Smooth muscle cell of the brain vasculature (primary cell): ENCODE measurements around the gene CLIC4.
"Not testable (repeated sequence)": the region's sequence is repeated elsewhere in the genome, so short reads cannot be mapped to it uniquely, and the experiment has no call there.

Experiments
- DNase-seq: peaks from one replicate; pipeline ENCODE4 v3.0.0-alpha.2; 2012; ENCODE audit warnings: low read depth, low spot score

Gene CLIC4

GRCh38 chr1:24745711-24746413 is 615 bp downstream of the CLIC4 start:
- no peak for DNase-seq

DNA sequence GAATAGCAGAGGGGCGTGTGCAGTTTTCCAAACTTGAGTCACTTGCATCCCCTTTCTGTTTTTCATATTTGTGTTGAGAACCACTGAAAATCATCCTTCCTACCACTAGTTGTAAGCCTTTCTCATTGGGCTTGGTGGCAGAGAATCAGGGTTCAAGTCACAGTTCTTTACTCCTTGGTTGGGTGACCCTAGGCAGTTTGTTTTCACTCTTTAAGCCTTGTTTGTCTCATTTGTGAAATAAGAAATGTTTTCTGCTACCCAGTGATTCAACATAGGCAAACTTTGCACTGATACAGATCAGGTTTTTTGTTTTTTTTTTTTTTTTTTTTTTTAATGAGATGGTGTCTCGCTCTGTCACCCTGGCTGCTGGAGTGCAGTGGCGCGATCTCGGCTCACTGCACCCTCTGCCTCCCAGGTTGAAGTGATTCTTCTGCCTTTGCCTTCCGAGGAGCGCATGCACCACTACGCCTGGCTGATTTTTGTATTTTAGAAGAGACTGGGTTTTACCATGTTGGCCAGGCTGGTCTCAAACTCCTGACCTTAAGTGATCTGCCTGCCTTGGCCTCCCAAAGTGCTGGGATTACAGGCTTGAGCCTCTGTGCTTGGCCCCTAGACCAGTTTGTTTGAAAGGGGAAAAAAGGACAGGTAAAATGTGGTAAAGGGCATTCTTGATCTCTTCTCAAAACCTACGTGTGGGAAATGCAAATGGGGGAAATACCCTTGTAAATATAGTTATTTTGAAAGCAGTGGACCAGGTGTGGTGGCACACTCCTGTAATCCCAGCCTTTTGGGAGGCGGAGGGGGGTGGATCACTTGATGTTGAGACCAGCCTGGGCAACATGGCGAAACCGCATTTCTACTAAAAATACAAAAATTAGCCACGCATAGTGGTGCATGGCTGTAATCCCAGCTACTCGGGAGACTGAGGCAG is 3.2 kb downstream of the CLIC4 start:
- no peak for DNase-seq

GRCh38 chr1:24749252-24749651 is 4.0 kb downstream of the CLIC4 start:
- DNase-seq: no peak

GRCh38 chr1:24749886-24750285 is 4.6 kb downstream of the CLIC4 start:
- DNase-seq: no peak

DNA sequence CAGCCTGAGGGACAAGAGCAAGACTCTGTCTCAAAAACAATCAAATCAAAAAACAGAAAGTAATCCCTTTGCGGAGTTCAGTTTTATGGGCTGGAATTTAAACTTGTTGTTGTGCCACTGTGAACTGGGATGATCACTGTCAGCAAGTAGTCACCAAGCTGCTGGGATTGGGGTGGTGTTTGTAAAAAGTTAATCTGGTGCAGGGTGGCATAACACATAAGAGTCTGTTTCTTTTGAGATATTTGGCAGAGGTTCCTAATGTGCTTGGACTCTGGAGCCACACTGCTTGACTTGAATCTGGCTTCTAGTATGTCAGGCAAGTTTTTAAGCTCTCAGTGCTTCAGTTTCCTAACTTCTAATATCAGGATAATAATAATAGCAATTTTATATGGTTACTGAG is 6.6 kb downstream of the CLIC4 start:
- no peak for DNase-seq

GRCh38 chr1:24752305-24752704 is 7.1 kb downstream of the CLIC4 start:
- DNase-seq: no peak

DNA sequence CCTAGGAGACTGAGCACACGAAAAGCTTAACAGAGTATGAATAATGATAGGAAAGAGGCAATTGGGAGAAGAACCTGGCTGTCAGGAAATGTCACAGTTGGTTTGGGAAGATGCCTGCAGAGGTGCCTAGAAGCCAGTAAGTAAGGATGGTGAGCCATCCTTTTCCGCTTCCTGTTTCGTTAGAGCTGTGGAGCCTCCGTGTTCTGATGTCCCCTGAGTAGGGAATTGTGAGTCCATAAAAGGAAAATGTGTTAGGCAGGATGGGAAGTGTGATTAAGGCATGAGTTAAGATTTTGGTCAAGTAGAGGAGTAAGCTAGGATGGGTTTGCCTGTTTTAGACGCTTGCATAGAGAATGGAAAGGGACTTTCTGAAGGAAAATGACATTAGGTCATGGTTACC is 9.0 kb downstream of the CLIC4 start:
- no peak for DNase-seq

GRCh38 chr1:24755323-24755722 is 10.1 kb downstream of the CLIC4 start:
- DNase-seq: not testable (repeated sequence)

DNA sequence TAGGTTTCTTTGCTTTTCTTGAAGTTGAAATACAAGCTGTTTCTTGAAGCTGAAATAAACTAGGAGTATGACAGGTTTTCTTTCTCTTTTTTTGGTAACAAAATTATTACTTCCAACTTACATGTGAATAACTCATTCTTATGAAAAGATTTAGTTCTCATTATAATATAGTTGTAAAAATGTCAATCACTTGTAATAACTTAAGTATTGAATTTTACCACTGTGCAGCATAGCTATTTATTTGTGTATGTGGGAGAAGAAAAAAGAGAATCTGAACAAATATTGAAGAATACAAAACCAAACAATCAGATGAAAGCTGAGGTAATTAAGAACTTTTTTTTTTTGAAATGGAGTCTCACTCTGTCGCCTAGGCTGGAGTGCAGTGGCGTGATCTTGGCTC is 11.1 kb downstream of the CLIC4 start:
- no peak for DNase-seq

DNA sequence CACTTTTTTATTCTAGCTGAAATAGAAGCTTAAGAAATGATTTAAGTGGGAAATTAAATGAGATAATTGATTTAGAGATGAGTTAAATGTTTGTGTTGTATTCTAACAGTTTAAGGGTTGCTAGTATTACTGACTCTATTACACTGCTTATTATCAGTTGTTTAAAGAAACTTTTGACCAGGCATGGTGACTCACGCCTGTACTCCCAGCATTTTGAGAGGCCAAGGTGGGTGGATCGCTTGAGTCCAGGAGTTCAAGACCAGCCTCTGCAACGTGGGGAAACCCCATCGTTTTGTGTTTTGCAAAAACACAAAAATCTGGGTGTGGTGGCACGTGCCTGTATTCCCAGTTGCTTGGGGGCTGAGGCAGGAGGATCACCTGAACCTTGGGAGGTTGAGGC is 14.2 kb downstream of the CLIC4 start:
- DNase-seq: no peak

GRCh38 chr1:24761582-24761981 is 16.3 kb downstream of the CLIC4 start:
- no peak for DNase-seq

GRCh38 chr1:24762133-24762676 is 17.0 kb downstream of the CLIC4 start:
- no peak for DNase-seq

DNA sequence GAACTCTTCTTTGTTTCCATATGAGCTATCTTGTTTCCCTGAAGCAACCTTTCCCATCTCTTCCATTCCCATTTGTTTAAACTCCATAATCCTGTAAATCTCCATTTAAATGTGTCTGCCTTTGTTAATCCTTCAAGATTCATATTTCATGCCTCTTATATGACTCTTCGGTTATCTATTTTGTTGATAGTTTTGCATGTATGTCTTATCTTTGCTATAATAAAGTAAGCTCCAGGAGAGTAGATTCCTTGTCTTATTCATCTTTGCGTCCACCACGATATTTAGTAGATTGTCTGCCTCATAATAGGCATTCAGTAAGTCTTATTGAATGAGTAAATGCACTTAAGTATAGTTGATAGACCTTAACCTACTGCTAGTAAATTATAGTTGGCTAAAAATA is 18.4 kb downstream of the CLIC4 start:
- no peak for DNase-seq

DNA sequence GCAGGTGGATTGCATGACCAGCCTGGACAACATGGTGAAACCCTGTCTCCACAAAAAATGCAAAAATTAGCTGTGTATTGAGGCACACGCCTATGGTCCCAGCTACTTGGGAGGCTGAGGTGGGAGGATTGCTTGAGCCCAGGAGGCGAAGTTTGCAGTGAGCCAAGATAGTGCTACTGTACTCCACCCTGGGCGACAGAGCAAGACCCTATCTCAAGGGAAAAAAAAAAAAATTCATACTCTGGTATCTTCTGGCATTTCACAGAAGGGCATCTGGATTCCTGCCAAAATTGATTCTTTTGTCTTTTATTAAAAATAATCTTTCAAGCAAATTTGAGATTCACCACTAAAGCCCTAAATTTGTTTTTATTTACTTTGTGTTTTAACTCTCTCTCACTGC is 19.2 kb downstream of the CLIC4 start:
- DNase-seq: no peak

GRCh38 chr1:24764848-24765247 is 19.6 kb downstream of the CLIC4 start:
- DNase-seq: no peak

GRCh38 chr1:24765308-24765988 is 20.2 kb downstream of the CLIC4 start:
- DNase-seq: no peak

DNA sequence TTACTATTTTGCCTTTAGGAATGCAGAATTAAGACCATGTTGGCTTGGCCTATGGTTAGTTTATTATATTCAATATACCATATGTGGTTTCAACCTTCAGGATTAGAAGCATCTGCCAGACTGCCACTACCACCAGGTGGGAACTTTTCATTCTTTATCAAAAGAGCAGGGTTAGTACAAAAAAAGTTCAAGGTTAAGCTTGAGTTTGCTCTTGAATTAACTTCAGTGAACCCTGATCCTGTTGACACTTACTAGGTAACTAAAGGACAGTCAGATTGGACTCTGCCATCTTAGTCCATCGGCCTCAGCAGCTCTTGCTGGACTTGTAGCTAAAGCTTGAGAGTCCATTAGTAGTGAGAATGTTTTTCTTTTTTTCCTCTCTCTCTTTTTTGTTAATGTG is 22.1 kb downstream of the CLIC4 start:
- no peak for DNase-seq

DNA sequence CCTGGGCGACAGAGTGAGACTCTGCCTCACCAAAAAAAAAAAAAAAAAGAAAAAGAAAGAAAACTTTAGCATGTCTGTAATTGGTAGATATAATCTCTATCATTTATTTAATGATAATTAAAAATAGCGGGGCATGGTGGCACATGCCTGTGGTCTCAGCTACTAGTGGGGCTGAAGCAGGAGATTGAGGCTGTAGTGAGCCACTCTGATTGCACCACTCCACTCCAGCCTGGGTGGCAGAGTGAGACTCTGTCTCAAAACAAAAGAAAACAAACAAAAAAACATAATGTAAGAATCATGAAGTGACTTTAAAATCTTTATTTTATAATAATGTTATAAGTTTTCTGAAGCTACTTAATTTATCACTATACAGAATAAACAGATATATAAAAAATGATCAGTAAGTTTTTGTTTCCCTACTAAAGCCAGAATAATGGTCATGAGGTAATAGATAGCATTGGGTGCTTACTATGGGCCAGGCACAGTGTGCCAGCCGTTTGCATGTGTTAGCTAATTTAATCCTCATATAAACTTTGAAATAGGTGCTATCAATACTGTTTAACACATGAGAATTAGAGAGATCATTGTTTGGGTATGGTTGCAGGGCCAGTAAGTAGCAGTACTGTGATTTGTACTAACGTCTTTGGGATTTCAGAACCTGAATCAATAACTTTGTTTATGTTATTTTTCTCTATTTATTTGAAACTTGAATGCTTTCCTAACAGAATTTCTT is 23.8 kb downstream of the CLIC4 start:
- no peak for DNase-seq

DNA sequence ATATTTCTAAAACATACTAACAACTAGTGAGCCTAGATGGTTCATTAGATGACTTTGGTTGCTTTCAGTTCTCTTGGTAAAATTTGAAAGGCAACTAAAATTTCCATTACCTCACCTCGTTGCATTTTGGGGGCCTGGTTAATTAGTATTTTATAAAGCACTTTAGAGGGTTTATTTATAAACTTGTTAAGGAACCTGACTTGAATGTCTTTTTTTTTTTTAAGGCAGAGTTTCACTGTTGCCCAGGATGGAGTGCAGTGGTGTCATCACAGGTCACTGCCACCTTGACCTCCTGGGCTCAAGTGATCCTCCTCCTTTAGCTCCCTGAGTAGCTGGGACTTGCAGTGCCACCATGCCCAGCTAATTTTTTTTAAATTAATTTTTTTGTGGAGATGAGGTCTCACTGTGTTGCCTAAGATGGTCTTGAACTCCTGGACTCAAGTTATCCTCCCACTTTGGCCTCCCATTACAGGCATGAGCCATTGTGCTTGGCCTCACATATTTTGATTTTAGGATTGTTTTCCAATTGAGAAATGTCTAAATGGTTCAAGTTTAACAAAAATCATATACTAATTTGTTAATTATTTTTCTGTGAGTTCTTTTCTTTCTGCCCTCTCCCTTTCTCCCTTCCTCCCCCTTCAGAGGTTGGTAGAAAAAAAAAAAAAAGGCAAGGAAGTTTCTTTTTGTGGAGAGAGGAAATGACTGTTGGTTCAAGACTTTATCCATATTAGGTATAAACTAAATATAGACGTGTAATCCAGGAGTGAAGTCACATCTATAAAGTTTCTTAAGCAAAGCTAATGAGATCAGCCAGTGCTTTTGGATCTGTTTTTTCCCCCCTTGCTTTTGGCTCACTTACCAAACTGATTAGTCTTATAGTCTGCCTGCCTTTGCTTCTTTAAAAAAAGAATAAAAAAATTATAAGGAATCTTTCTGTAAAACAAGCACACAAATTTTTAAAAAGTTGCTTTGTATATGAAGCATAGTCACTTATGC is 24.7 kb downstream of the CLIC4 start:
- no peak for DNase-seq

GRCh38 chr1:24770881-24771280 is 25.6 kb downstream of the CLIC4 start:
- DNase-seq: no peak
